Activated naive CD4-positive, alpha-beta T cell treated with anti-CD3 and anti-CD28 coated beads for 36 hours (primary cell): ENCODE results near the gene SCAPER. TPM values are rescaled to one million over a fixed set of nuclear protein-coding genes. Genes with fewer than 3 reads are reported as not detected.

ENCODE experiments used
- CTCF ChIA-PET: fragments of 350-600 bp; sonication (Branson Sonifier 250); formaldehyde crosslinking; loops from one replicate; lab custom pipeline; 2021; ENCODE audit warnings: antibody characterized with exemption; lab: Charles Lee
- DNase-seq: peaks from one replicate; pipeline ENCODE4 v3.0.0-alpha.2; 2020
- H3K27ac Mint-ChIP-seq: one replicate; pipeline ENCODE4 v1.8.0; 2021; ENCODE audit warnings: mild to moderate bottlenecking, mixed read lengths
- H3K27me3 Mint-ChIP-seq: one replicate; pipeline ENCODE4 v1.8.0; 2021; ENCODE audit warnings: low read depth, mixed read lengths
- H3K36me3 Mint-ChIP-seq: one replicate; pipeline ENCODE4 v1.8.0; 2021; ENCODE audit warnings: low read depth, mixed read lengths
- H3K4me1 Mint-ChIP-seq: one replicate; pipeline ENCODE4 v1.8.0; 2021; ENCODE audit warnings: low read depth, mixed read lengths
- H3K4me3 Mint-ChIP-seq: one replicate; pipeline ENCODE4 v1.8.0; 2021; ENCODE audit warnings: mild to moderate bottlenecking, moderate library complexity, mixed read lengths
- H3K9me3 Mint-ChIP-seq: one replicate; pipeline ENCODE4 v1.8.0; 2021; ENCODE audit warnings: mixed read lengths
- intact Hi-C: fragments of 100-400 bp; cut with micrococcal nuclease; formaldehyde crosslinking; loops from one replicate; pipeline ENCODE4 v1.15.1; 2023
- total RNA-seq, 2 experiments: library from RNA; stranded (reverse); gene quantifications; one replicate each; pipeline ENCODE4 v1.2.3, GENCODE V29; 2021

Gene SCAPER
- total RNA-seq, 2 experiments from 2014 or later: 28.5 to 28.9 TPM

DNA sequence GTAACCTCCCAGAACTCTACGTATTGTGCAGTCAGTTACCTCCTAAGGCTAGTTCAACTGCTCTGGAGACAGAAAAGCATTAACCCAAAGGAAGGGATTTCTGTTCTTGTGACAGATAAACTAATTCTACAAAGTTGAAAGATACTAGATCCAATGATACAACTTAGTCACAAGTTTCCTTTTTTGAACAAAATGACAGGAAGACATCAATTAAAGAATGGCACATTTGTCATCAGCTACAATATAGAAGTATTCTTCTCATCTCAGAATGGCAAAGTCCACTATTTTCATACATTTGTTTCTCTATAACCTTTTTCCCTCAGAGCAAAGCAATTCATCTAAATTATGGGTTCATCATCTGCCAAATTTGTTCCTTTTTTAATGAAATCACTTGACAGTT, 524.9 kb downstream of the SCAPER start:
- intact Hi-C loops: no loop called here
- Mint-ChIP-seq H3K4me1 (no peaks in the 10 kb centered on the region), H3K36me3 (peaks cover 14% of the 10 kb centered on the region), H3K27ac (no peak overlapping the region), H3K9me3 (no peaks in the 10 kb centered on the region), H3K4me3 (no peak overlapping the region), H3K27me3 (no peaks in the 10 kb centered on the region)
- DNase-seq: no peak
- CTCF ChIA-PET: no interaction called here

DNA sequence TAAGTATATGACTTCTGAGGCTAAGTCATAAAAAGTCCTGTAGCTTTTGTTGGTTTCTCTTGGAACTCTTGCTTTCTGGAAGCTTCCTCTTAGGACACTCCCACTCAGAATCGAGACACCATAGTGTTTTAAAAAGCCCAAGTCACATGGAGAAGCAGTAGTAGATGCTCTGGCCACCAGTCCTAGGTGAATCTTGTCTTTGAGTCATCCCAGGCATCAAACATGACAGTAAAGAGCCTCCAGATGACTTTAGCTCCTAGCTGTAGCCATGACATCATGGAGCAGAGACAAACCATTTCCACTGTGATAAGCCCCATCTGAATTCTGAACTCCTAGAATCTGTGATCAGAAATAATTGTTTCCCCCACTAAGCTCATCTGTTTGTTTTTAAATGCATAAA, 526.4 kb downstream of the SCAPER start:
- Mint-ChIP-seq H3K4me1 (no peaks in the 10 kb centered on the region), H3K36me3 (peaks cover 16% of the 10 kb centered on the region), H3K27me3 (no peaks in the 10 kb centered on the region), H3K9me3 (no peaks in the 10 kb centered on the region), H3K4me3 (no peak overlapping the region), H3K27ac (no peak overlapping the region)
- CTCF ChIA-PET: interaction anchor here (1.1 kb wide), 1 partner anchor 56 kb away, joined by 3 read pairs; no protein-coding TSS in a partner anchor
- DNase-seq: no peak
- intact Hi-C loops: no loop called here

DNA sequence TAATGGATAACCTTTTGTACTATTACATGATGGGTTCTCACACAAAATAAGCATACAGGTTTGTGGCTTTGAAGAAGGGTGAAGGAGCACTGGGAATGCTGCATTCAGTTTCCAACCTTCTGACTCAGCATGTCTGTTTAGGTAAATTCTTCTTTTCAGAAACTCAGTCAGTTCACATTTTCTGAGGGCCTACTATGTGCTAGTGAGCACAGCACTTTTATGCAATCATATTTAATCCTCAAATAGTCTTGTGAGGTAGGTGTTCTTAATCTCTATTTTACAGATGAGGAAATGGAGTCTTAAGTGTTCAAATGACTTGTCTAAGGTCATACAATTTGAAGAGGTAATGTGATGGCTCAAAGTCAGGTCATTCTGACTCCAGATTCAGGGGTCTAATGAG, 527.4 kb downstream of the SCAPER start:
- H3K9me3 Mint-ChIP-seq: no peaks in the 10 kb centered on the region
- CTCF ChIA-PET: no interaction called here
- no peaks in the 10 kb centered on the region for H3K27me3 Mint-ChIP-seq
- H3K36me3 Mint-ChIP-seq: peaks cover 20% of the 10 kb centered on the region
- H3K4me1 Mint-ChIP-seq: no peaks in the 10 kb centered on the region
- no peak overlapping the region for H3K4me3 Mint-ChIP-seq
- no peak overlapping the region for H3K27ac Mint-ChIP-seq
- DNase-seq: no peak
- intact Hi-C loops: no loop called here

DNA sequence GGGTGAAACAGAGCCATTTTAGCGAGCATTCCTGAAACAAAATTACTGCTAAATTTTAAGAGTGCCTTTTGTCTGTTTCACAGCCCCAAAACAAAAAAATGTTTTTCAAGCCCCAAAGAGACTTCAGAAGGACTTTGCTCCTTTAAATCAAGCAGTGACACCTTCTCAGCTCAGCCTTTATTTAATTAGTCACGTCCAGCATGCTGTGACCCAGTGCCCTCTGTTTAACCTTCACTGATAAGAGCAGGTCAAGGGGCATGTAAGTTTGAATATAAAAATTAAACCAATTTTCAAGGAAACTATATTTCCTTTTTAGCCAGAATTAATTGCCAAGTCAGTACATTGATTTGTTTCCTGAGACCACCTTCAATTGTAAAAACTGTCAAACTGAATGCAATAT, 527.9 kb downstream of the SCAPER start:
- Mint-ChIP-seq H3K4me1 (no peaks in the 10 kb centered on the region), H3K36me3 (peaks cover 21% of the 10 kb centered on the region), H3K4me3 (no peak overlapping the region), H3K9me3 (no peaks in the 10 kb centered on the region), H3K27ac (no peak overlapping the region), H3K27me3 (no peaks in the 10 kb centered on the region)
- CTCF ChIA-PET: no interaction called here
- intact Hi-C loops: no loop called here
- DNase-seq: no peak

DNA sequence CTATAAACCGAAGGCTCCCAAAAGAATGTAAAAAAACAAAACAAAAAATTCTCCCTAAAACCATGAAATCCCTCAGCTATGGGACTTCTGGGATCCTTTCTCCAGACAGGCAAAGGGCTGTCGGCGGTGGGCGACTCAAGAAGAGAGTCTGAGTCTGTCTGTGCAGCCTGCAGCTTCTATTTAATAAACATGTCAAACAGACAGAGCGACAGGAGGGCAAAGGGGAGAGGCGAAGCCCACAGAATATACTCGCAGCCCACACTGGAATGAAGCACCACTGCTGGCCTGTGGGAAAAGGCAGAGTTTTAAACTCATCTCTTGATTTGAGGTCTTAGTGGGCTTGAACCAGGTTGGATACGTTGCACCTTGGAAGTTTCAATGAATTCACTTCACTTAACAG, 528.3 kb downstream of the SCAPER start:
- intact Hi-C loops: no loop called here

DNA sequence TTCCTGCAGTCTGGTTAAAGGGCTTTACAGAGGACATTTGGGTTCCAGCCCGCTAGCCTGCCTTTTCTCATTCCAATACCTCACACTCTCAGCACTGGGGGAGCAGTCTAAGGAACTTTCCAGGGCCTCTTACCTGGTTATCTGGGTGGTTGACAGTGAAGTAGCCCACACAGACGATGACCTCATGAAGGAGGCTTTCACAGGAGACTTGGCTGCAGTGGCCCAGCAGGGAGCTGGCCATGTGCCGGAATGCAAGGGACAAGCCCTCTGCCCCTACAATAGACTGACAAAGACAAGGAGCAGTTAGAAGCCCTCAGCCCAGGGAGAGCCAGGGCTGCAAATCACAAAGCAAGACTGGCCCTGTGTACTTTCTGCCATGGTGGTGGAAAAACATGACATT, 529.1 kb downstream of the SCAPER start:
- intact Hi-C loops: no loop called here
- Mint-ChIP-seq H3K36me3 (peaks cover 23% of the 10 kb centered on the region), H3K4me1 (no peaks in the 10 kb centered on the region), H3K4me3 (no peak overlapping the region), H3K27ac (no peak overlapping the region), H3K9me3 (no peaks in the 10 kb centered on the region), H3K27me3 (no peaks in the 10 kb centered on the region)
- CTCF ChIA-PET: no interaction called here
- no peak for DNase-seq

More for the DNA sequence above, 528.3 kb downstream of the SCAPER start:
- H3K9me3 Mint-ChIP-seq: no peaks in the 10 kb centered on the region
- no peaks in the 10 kb centered on the region for H3K27me3 Mint-ChIP-seq
- H3K4me1 Mint-ChIP-seq: no peaks in the 10 kb centered on the region
- H3K27ac Mint-ChIP-seq: no peak overlapping the region
- CTCF ChIA-PET: no interaction called here
- H3K36me3 Mint-ChIP-seq: peaks cover 23% of the 10 kb centered on the region
- no peak overlapping the region for H3K4me3 Mint-ChIP-seq
- no peak for DNase-seq

DNA sequence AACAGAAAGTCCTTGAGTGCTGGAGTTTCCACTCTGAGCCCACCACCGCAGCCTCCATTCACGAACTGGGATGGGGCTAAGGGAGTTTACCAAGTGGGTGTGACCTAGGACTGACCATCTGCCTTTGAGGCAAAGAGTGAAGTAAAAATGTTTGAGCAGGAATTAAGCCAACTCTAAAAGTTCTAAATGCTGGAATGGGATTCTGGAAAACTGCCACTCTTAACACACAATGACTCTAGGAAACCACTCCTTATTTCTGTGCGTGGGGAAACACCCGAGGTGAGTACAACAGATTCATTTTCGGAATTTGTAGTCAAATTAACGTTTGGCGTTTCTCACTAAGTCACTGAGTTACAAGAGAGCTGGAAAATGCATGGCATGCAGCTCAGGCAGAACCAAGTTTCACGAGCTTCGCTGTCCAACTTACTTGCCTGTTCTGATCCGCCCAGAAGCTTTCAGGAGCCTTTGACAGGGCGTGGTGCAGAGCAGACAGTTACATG, 537.0 kb downstream of the SCAPER start:
- Mint-ChIP-seq H3K27me3 (no peaks in the 10 kb centered on the region), H3K36me3 (peaks cover 9% of the 10 kb centered on the region), H3K27ac (no peak overlapping the region), H3K4me1 (no peaks in the 10 kb centered on the region), H3K4me3 (no peak overlapping the region), H3K9me3 (no peaks in the 10 kb centered on the region)
- CTCF ChIA-PET: no interaction called here
- intact Hi-C loops: no loop called here
- no peak for DNase-seq

DNA sequence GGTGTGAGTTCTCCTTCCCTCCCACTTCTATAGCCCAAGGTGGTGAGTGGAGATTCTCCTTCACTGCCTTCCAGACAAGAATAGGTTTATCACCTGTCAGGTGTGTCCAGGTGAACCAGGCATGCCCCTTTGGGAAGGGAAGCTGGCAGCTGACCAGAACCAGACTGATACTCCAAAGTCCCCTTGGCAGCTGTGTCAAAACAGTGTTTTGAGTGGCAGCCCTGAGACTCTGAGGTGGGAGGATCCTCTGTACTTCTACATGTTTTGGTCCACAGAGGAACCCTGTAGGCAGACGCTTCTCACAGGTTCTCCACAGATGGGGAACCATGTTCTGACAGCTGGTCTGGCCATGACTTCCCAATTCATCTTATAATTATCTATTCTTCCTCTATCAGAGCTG, 538.4 kb downstream of the SCAPER start:
- DNase-seq: no peak
- H3K4me1 Mint-ChIP-seq: no peaks in the 10 kb centered on the region
- no peaks in the 10 kb centered on the region for H3K27me3 Mint-ChIP-seq
- no peak overlapping the region for H3K27ac Mint-ChIP-seq
- CTCF ChIA-PET: interaction anchor here (0.7 kb wide), 1 partner anchor 685 kb away, joined by 3 read pairs; no protein-coding TSS in a partner anchor
- H3K4me3 Mint-ChIP-seq: no peak overlapping the region
- intact Hi-C loops: no loop called here
- peaks cover 1% of the 10 kb centered on the region for H3K36me3 Mint-ChIP-seq
- no peaks in the 10 kb centered on the region for H3K9me3 Mint-ChIP-seq

DNA sequence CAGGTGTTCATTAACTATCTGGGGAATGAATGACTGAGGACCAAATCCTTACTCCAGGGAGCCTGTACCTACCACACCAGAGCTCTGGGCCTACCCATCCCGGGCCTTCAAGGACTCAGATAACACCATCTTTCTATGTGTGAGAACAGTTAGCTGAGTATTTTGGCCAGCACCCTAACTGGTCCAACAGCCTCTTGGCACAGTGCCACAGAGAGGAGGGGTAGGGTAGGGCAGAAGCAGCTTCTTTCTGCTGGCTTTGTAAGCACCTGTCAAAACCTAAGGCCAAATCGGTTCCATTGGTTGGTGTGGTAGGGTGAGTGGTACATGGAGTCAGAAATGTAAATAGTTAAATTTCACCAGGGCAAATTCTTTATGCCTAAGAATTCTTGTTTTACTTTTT, 541.9 kb downstream of the SCAPER start:
- intact Hi-C loops: no loop called here
- Mint-ChIP-seq H3K4me1 (no peaks in the 10 kb centered on the region), H3K27ac (no peak overlapping the region), H3K36me3 (peaks cover 2% of the 10 kb centered on the region), H3K27me3 (no peaks in the 10 kb centered on the region), H3K4me3 (no peak overlapping the region), H3K9me3 (no peaks in the 10 kb centered on the region)
- no peak for DNase-seq
- CTCF ChIA-PET: no interaction called here

DNA sequence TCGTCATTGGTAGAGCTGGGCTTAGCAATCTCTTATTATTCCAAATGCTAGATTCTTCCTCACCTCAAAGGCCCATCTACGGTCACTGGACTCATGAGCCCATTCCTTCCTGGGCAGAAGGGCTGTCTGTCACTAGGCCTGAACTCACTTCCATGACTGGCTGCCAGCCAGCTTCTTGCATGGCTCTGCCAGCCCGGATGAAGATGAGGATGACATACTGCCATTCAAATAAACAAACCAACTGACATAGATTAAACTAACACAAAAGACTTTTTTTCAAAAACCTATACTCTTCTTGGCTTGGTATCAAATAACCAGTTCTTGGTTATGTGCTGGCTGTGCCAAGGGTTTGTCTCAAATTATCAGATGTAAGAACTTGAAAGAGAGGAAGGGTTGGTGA, 544.7 kb downstream of the SCAPER start:
- CTCF ChIA-PET: interaction anchor here (0.6 kb wide), 1 partner anchor 930 kb away, joined by 3 read pairs; no protein-coding TSS in a partner anchor
- H3K4me1 Mint-ChIP-seq: no peaks in the 10 kb centered on the region
- H3K27me3 Mint-ChIP-seq: no peaks in the 10 kb centered on the region
- peaks cover 2% of the 10 kb centered on the region for H3K36me3 Mint-ChIP-seq
- intact Hi-C loops: no loop called here
- no peak for DNase-seq
- H3K9me3 Mint-ChIP-seq: no peaks in the 10 kb centered on the region
- H3K4me3 Mint-ChIP-seq: no peak overlapping the region
- no peak overlapping the region for H3K27ac Mint-ChIP-seq

DNA sequence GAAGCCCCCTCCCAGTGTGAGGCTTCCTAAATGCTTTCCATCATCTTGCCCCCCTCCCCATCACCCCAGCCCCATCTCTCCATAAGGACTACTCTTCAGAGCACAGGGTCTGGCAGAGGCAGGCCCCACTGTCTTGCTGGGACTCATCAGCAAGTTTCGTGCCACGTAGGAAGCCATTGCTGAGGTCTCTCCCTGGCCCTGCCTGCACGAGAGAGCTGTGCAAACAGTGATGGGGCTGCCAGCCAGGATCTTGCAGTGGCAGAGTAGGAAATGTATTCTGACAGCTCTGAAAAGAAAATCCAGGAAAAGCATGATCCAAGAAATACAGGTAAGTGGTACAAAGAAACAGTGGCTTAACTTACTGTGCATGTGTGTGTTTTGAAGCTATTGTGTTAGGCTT, 546.0 kb downstream of the SCAPER start:
- no peak for DNase-seq
- Mint-ChIP-seq H3K27ac (no peak overlapping the region), H3K4me3 (no peak overlapping the region), H3K27me3 (no peaks in the 10 kb centered on the region), H3K9me3 (no peaks in the 10 kb centered on the region), H3K4me1 (no peaks in the 10 kb centered on the region), H3K36me3 (peaks cover 2% of the 10 kb centered on the region)
- intact Hi-C loops: no loop called here
- CTCF ChIA-PET: no interaction called here

DNA sequence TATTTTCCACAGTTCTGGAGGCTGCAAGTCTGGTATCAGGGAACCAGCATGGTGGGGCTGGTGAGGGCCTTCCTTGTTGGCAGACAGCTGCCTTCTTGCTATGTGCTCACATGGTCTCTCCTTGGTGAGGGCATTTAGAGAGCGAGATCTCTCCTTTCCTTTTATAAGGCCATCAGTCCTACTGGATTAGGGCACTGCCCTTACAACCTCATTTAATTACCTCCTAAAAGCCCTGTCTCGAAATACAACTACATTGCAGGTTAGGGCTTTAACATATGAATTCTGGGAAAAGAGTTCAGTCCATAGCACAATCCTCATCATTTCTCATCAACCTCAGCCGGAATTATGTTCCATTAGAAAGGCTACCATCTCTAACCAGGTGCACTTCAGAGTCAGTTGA, 546.7 kb downstream of the SCAPER start:
- Mint-ChIP-seq H3K4me3 (no peak overlapping the region), H3K4me1 (no peaks in the 10 kb centered on the region), H3K36me3 (peaks cover 2% of the 10 kb centered on the region), H3K27me3 (no peaks in the 10 kb centered on the region), H3K27ac (no peak overlapping the region), H3K9me3 (no peaks in the 10 kb centered on the region)
- no peak for DNase-seq
- CTCF ChIA-PET: no interaction called here
- intact Hi-C loops: no loop called here

DNA sequence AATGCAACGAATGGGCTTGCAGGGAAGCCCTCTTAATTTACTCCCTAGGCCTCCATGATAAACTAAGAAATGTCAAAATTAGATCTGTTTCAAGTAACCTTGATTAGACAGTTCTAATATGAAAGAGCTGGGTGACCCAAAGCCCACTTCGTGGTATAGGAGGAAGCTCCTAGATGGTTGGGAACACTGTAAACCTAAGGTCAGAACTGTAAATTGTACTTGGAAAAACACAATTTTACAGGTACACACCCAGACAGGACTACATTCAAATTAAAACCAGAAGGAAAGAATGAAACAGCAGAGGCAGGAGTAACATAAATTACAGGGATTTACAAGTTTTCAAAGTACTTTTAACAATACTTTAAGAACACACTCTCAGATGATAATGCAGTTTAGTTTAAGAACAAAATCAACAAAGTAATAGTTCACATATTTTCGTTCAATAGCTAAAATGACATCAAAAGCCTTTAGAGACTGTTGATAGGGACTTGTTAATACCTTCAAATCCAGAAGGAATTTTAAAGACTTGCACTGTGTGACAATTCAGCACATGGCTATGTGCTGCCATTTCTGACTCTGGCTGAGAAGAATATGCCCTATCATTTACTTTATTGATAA, 550.2 kb downstream of the SCAPER start:
- Mint-ChIP-seq H3K4me1 (peaks cover 2% of the 10 kb centered on the region), H3K9me3 (no peaks in the 10 kb centered on the region), H3K36me3 (peaks cover 4% of the 10 kb centered on the region), H3K27ac (no peak overlapping the region), H3K27me3 (no peaks in the 10 kb centered on the region), H3K4me3 (no peak overlapping the region)
- CTCF ChIA-PET: no interaction called here
- no peak for DNase-seq
- intact Hi-C loops: no loop called here
